ENCODE measurements around the gene C10orf143.

Gene C10orf143

GRCh38 chr10:130016095-130016494 is 94.5 kb downstream of the C10orf143 start:
- Histone ChIP-seq H3K4me1 (ENCODE audit: control insufficient read depth, insufficient read depth, low read length) (no peaks in the 10 kb centered on the region), H3K27ac (ENCODE audit: extremely low read depth, low read depth, low read length) (no peak overlapping the region), H3K36me3 (ENCODE audit: control insufficient read depth in 2 of 2, insufficient read depth in 1 of 2, low read length in 2 of 2) (no peaks in the 10 kb centered on the region), H3K4me3 (ENCODE audit: low read depth, low read length) (no peak overlapping the region), H3K9me3 (ENCODE audit: control insufficient read depth, insufficient read depth, low read depth, low read length) (no peaks in the 10 kb centered on the region)
- ChIA-PET POLR2A (no interaction called here), CTCF (no interaction called here)
- TF ChIP-seq ZNF350 (tag by site-specific recombination; IDR thresholded peaks at IDR 0.05), result no peak
- TF ChIP-seq ZNF146 (tag by site-specific recombination; IDR thresholded peaks at IDR 0.05), result peak; percentile 56
- no peak for TF ChIP-seq ZNF785 (tag by site-specific recombination; IDR thresholded peaks at IDR 0.05)

DNA sequence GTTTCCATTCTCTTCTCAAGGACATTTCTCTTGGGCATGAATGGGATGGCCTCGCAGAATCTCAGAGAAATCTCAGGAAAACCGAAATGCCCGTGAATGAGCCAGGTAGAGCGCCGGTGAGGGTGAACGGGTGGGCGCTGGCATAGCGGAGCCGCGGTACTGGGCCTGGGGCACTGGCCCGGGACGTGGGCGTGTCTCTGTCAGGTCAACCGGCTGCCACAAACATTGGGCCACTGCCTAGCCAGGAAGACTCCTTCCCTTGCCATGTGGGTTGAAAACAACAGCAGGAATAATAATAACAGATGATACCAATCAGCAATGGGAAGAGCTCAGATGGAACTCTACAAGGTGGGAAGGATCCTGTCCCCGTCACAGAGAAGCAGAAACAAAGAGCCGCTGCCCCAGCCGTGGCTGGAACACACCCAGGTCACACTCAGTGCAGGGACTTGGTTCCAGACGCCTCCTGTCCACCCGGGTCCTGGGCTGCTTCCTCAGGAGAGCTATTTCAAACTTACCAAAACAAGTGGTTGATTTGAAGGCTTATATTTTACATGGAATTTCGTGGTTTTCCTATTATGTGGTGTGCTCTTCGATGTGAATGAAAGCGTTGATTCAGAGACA is 95.4 kb downstream of the C10orf143 start:
- Histone ChIP-seq H3K27ac (ENCODE audit: extremely low read depth, low read depth, low read length) (no peak overlapping the region), H3K9me3 (ENCODE audit: control insufficient read depth, insufficient read depth, low read depth, low read length) (no peaks in the 10 kb centered on the region), H3K4me3 (ENCODE audit: low read depth, low read length) (no peak overlapping the region), H3K36me3 (ENCODE audit: control insufficient read depth in 2 of 2, insufficient read depth in 1 of 2, low read length in 2 of 2) (no peaks in the 10 kb centered on the region), H3K4me1 (ENCODE audit: control insufficient read depth, insufficient read depth, low read length) (no peaks in the 10 kb centered on the region)
- no peak for TF ChIP-seq ZNF664 (tag by site-specific recombination; IDR thresholded peaks at IDR 0.05)
- no peak for TF ChIP-seq ZNF23 (tag by site-specific recombination; IDR thresholded peaks at IDR 0.05; ENCODE audit: borderline replicate concordance)
- no peak for TF ChIP-seq SCRT1 (tag by site-specific recombination; IDR thresholded peaks at IDR 0.05; ENCODE audit: borderline replicate concordance)
- no peak for TF ChIP-seq KLF1 (tag by site-specific recombination; IDR thresholded peaks at IDR 0.05)
- TF ChIP-seq ZBTB8A (tag by site-specific recombination; IDR thresholded peaks at IDR 0.05), result no peak
- TF ChIP-seq ZNF514 (tag by site-specific recombination; IDR thresholded peaks at IDR 0.05), result no peak
- no peak for TF ChIP-seq KLF7 (tag by site-specific recombination; IDR thresholded peaks at IDR 0.05; ENCODE audit: borderline replicate concordance)
- no peak for TF ChIP-seq SETDB1 (IDR thresholded peaks at IDR 0.05; ENCODE audit: insufficient read length, low read length)
- TF ChIP-seq ZNF19 (tag by site-specific recombination; IDR thresholded peaks at IDR 0.05; ENCODE audit: low read depth), result no peak
- TF ChIP-seq EGR2 (tag by site-specific recombination; IDR thresholded peaks at IDR 0.05; ENCODE audit: low read depth), result no peak
- TF ChIP-seq ZNF707 (tag by site-specific recombination; IDR thresholded peaks at IDR 0.05), result no peak
- no peak for TF ChIP-seq ZNF626 (tag by site-specific recombination; IDR thresholded peaks at IDR 0.05)
- TF ChIP-seq ZNF280D (tag by site-specific recombination; IDR thresholded peaks at IDR 0.05), result no peak
- no peak for TF ChIP-seq AEBP2 (tag by site-specific recombination; IDR thresholded peaks at IDR 0.05; ENCODE audit: borderline replicate concordance)
- TF ChIP-seq ZNF2 (tag by site-specific recombination; IDR thresholded peaks at IDR 0.05), result no peak
- TF ChIP-seq ZNF426 (tag by site-specific recombination; IDR thresholded peaks at IDR 0.05), result no peak
- POLR2A ChIA-PET, result no interaction called here
- CTCF ChIA-PET, result no interaction called here

Data from HEK293 (cell line).